Endometrium (tissue), 2 donors: Measurements from ENCODE around the gene MTA2.

Experiments used
- FAIRE-seq: peaks from 2 replicates; lab custom pipeline; 2012; peaks lifted over from hg19 to GRCh38; lab: Jason Lieb, UNC
- donor health status: control.
- donor health status: control.

Gene MTA2

GRCh38 chr11:62546244-62546928, 55.3 kb downstream of the MTA2 start, which contains the start of gene AHNAK:
AHNAK (minus strand) TSS chr11:62546806; CDS start chr11:62536098, 10,708 bp downstream.
- no peak for FAIRE-seq

- FAIRE-seq = peak; percentile 33
These were observed 56.0 kb downstream of the MTA2 start for GRCh38 chr11:62545437-62546243.

- no peak for FAIRE-seq
These were observed 56.9 kb downstream of the MTA2 start for GRCh38 chr11:62544581-62545436.

GRCh38 chr11:62543680-62544444, 57.8 kb downstream of the MTA2 start:
- no peak for FAIRE-seq
